Loucy (cell line): ENCODE data around the gene UBAP2.
"Not testable (repeated sequence)": the region's sequence is repeated elsewhere in the genome, so short reads cannot be mapped to it uniquely, and the experiment has no call there.

Experiments
- H2AFZ ChIP-seq: fragments of 200-600 bp; sonication (generic); 2 replicates; pipeline ENCODE4 v1.6.0; 2016; ENCODE audit warnings: antibody characterized with exemption, mild to moderate bottlenecking, low read length, moderate library complexity
- H3F3A ChIP-seq: fragments of 200-600 bp; 2 replicates; pipeline ENCODE4 v1.6.0; 2016; ENCODE audit warnings: antibody characterized with exemption, low read depth, mild to moderate bottlenecking
- H3K27me3 ChIP-seq: fragments of 200-600 bp; sonication (generic); 2 replicates; pipeline ENCODE4 v1.6.1; 2014; ENCODE audit warnings: low read length, mild to moderate bottlenecking; ENCODE audit not compliant: insufficient read depth, poor library complexity, severe bottlenecking
- H3K36me3 ChIP-seq: fragments of 200-600 bp; sonication (generic); 2 replicates; pipeline ENCODE4 v1.6.1; 2016; ENCODE audit warnings: low read length; ENCODE audit not compliant: insufficient read depth
- H3K4me1 ChIP-seq: fragments of 200-600 bp; sonication (generic); 2 replicates; pipeline ENCODE4 v1.5.1; 2014; ENCODE audit warnings: low read length, mild to moderate bottlenecking; ENCODE audit not compliant: insufficient read depth, poor library complexity, severe bottlenecking
- H3K4me2 ChIP-seq: fragments of 200-600 bp; sonication (generic); 2 replicates; pipeline ENCODE4 v1.6.0; 2014; ENCODE audit warnings: antibody characterized with exemption, low read length, low read depth, mild to moderate bottlenecking; ENCODE audit not compliant: poor library complexity, severe bottlenecking
- H3K4me3 ChIP-seq: fragments of 200-600 bp; sonication (generic); 2 replicates; pipeline ENCODE4 v1.5.1; 2014; ENCODE audit warnings: low read length, mild to moderate bottlenecking, mixed read lengths; ENCODE audit not compliant: poor library complexity, severe bottlenecking
- H3K79me2 ChIP-seq: fragments of 200-600 bp; sonication (generic); 2 replicates; pipeline ENCODE4 v1.6.1; 2014; ENCODE audit warnings: low read length; ENCODE audit not compliant: insufficient read depth
- H3K9ac ChIP-seq: fragments of 200-600 bp; sonication (generic); 2 replicates; pipeline ENCODE4 v1.6.0; 2014; ENCODE audit warnings: mild to moderate bottlenecking, low read depth, low read length, moderate library complexity; ENCODE audit not compliant: poor library complexity, severe bottlenecking
- H3K9me2 ChIP-seq: fragments of 200-600 bp; sonication (generic); replicated peaks from 2 replicates; pipeline ENCODE4 v1.6.1; 2016; ENCODE audit warnings: low read depth, low read length, mixed read lengths
- H3K9me3 ChIP-seq: fragments of 200-600 bp; sonication (generic); 2 replicates; pipeline ENCODE4 v1.6.1; 2014; ENCODE audit warnings: mild to moderate bottlenecking, antibody characterized with exemption, low read length, low read depth; ENCODE audit not compliant: insufficient read depth
- H4K20me1 ChIP-seq: fragments of 200-600 bp; sonication (generic); 2 replicates; pipeline ENCODE4 v1.6.0; 2014; ENCODE audit warnings: antibody characterized with exemption, low read length, mild to moderate bottlenecking; ENCODE audit not compliant: insufficient read depth, poor library complexity, severe bottlenecking
- CTCF ChIP-seq: fragments of 200-600 bp; sonication (generic); conservative IDR thresholded peaks from 2 replicates; pipeline ENCODE4 v1.5.1; 2014; ENCODE audit warnings: mild to moderate bottlenecking, antibody characterized with exemption, low read length
- EZH2phosphoT487 ChIP-seq: fragments of 200-600 bp; IDR thresholded peaks from 2 replicates; pipeline ENCODE4 v1.6.1; 2018; ENCODE audit warnings: antibody characterized with exemption, mild to moderate bottlenecking, moderate library complexity, borderline replicate concordance

UBAP2 gene

GRCh38 chr9:34025062-34025461, 23.6 kb downstream of the UBAP2 start:
- H3K36me3 ChIP-seq, result peaks cover 12% of the 10 kb centered on the region; the same call in 1 of the 2 replicates
- H3K9me3 ChIP-seq, result no peaks in the 10 kb centered on the region
- no peak overlapping the region for H3K4me3 ChIP-seq
- no peak for TF ChIP-seq EZH2phosphoT487
- no peak for TF ChIP-seq CTCF
- H3F3A ChIP-seq, result no peaks in the 10 kb centered on the region
- no peaks in the 10 kb centered on the region for H3K9me2 ChIP-seq
- H3K4me2 ChIP-seq, result no peak overlapping the region
- H3K79me2 ChIP-seq, result peaks cover 97% of the 10 kb centered on the region
- no peaks in the 10 kb centered on the region for H3K4me1 ChIP-seq
- H3K9ac ChIP-seq, result no peak overlapping the region
- H2AFZ ChIP-seq, result no peak overlapping the region
- H4K20me1 ChIP-seq, result peaks cover 53% of the 10 kb centered on the region
- H3K27me3 ChIP-seq, result no peaks in the 10 kb centered on the region

DNA sequence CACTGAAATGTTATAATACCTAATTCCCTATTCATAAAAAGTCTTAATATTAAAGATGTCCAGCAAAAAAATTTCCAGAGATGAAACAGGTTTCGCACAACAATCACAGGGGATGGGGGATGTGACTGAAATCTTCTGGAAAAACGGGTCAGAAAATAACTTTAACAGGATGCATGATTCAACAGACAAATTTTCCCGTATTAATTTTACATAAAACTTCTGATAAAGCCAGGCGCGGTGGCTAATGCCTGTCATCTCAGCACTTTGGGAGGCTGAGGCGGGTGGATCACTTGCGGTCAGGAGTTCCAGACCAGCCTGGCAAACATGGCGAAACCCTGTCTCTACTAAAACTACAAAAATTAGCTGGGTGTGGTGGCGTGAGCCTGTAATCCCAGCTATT, 24.2 kb downstream of the UBAP2 start:
- not testable (repeated sequence) for H3K4me2 ChIP-seq, H3K9me3 ChIP-seq, H3K27me3 ChIP-seq, H3K9me2 ChIP-seq, H2AFZ ChIP-seq, H3K4me1 ChIP-seq, H3F3A ChIP-seq, H3K4me3 ChIP-seq, H3K9ac ChIP-seq
- H3K36me3 ChIP-seq, result peaks cover 12% of the 10 kb centered on the region; the same call in 1 of the 2 replicates
- peaks cover 96% of the 10 kb centered on the region for H3K79me2 ChIP-seq
- H4K20me1 ChIP-seq, result peaks cover 53% of the 10 kb centered on the region

- no peaks in the 10 kb centered on the region for H3K9me2 ChIP-seq
- no peaks in the 10 kb centered on the region for H3K9me3 ChIP-seq
- H3K4me1 ChIP-seq, result no peaks in the 10 kb centered on the region
- H3K4me3 ChIP-seq, result no peak overlapping the region
- peaks cover 21% of the 10 kb centered on the region for H4K20me1 ChIP-seq
- H2AFZ ChIP-seq, result no peak overlapping the region
- H3K36me3 ChIP-seq, result peaks cover 45% of the 10 kb centered on the region; the same call in 1 of the 2 replicates
- TF ChIP-seq EZH2phosphoT487, result no peak
- no peak for TF ChIP-seq CTCF
- no peaks in the 10 kb centered on the region for H3K27me3 ChIP-seq
- peaks cover 42% of the 10 kb centered on the region for H3K79me2 ChIP-seq
- no peaks in the 10 kb centered on the region for H3F3A ChIP-seq
- no peak overlapping the region for H3K9ac ChIP-seq
- H3K4me2 ChIP-seq, result no peak overlapping the region
These were observed 32.5 kb downstream of the UBAP2 start for GRCh38 chr9:34016149-34016548.

GRCh38 chr9:34010979-34011378, 37.7 kb downstream of the UBAP2 start:
- H3K4me2 ChIP-seq, result no peak overlapping the region
- no peaks in the 10 kb centered on the region for H3K4me1 ChIP-seq
- TF ChIP-seq EZH2phosphoT487 (no peak), CTCF (peak; percentile 70)
- H3K9me3 ChIP-seq, result no peaks in the 10 kb centered on the region
- H3K9me2 ChIP-seq, result no peaks in the 10 kb centered on the region
- H3K36me3 ChIP-seq, result peaks cover 84% of the 10 kb centered on the region; the same call in 1 of the 2 replicates
- peaks cover 4% of the 10 kb centered on the region; the same call in 1 of the 2 replicates for H3K79me2 ChIP-seq
- H4K20me1 ChIP-seq, result peaks cover 6% of the 10 kb centered on the region
- H3K27me3 ChIP-seq, result no peaks in the 10 kb centered on the region
- H3K9ac ChIP-seq, result no peak overlapping the region
- H2AFZ ChIP-seq, result no peak overlapping the region
- no peaks in the 10 kb centered on the region for H3F3A ChIP-seq
- no peak overlapping the region for H3K4me3 ChIP-seq
